SJSA1 (cell line): ENCODE data around the gene CASS4. TPM values are rescaled to one million over a fixed set of nuclear protein-coding genes. Genes with fewer than 3 reads are reported as not detected.
A peak's percentile ranks its signal among the peaks of the same experiment; 100 is the strongest.

ENCODE experiments used
- DNase-seq, 2 experiments: peaks; one replicate each; pipeline ENCODE4 v3.0.0-alpha.2; 2015 to 2020; ENCODE audit warnings: low spot score in 2 of 2, low read depth in 1 of 2
- H3K27ac ChIP-seq: fragments of 250-450 bp; sonication (Bioruptor Pico); 2 replicates; pipeline ENCODE4 v1.5.1; 2020; ENCODE audit warnings: mild to moderate bottlenecking, moderate library complexity
- H3K27me3 ChIP-seq: fragments of 250-450 bp; sonication (Bioruptor Pico); replicated peaks from 2 replicates; pipeline ENCODE4 v1.5.1; 2020; ENCODE audit warnings: mild to moderate bottlenecking, moderate library complexity
- H3K36me3 ChIP-seq: fragments of 250-450 bp; sonication (Bioruptor Pico); 2 replicates; pipeline ENCODE4 v1.5.1; 2020; ENCODE audit warnings: mild to moderate bottlenecking
- H3K4me1 ChIP-seq: fragments of 250-450 bp; sonication (Bioruptor Pico); replicated peaks from 2 replicates; pipeline ENCODE4 v1.6.1; 2021; ENCODE audit warnings: mild to moderate bottlenecking
- H3K4me3 ChIP-seq: fragments of 250-450 bp; sonication (Bioruptor Pico); 2 replicates; pipeline ENCODE4 v1.5.1; 2020; ENCODE audit warnings: mild to moderate bottlenecking
- H3K9me3 ChIP-seq: fragments of 250-450 bp; sonication (Bioruptor Pico); replicated peaks from 2 replicates; pipeline ENCODE4 v1.5.1; 2020; ENCODE audit warnings: mild to moderate bottlenecking
- total RNA-seq: library from RNA; depleted of rRNA; stranded (reverse); fragments of >200 nt; shearing (Covaris generic); gene quantifications from 2 replicates; pipeline ENCODE4 v1.2.3, GENCODE V29; 2014

Gene CASS4
- total RNA-seq, 1 experiment from 2014 or later: not detected

- no peak overlapping the region for H3K4me3 ChIP-seq
- H3K9me3 ChIP-seq: no peaks in the 10 kb centered on the region
- no peaks in the 10 kb centered on the region for H3K36me3 ChIP-seq
- DNase-seq: peak in 1 of 2 experiments; percentile 43
- peaks cover 16% of the 10 kb centered on the region for H3K4me1 ChIP-seq
- H3K27me3 ChIP-seq: no peaks in the 10 kb centered on the region
- H3K27ac ChIP-seq: peak overlapping the region; percentile 22; the same call in 1 of the 2 replicates
Measured at GRCh38 chr20:56422076-56422823, 10.2 kb downstream of the CASS4 start.

GRCh38 chr20:56422824-56423189 is 10.7 kb downstream of the CASS4 start:
- Histone ChIP-seq H3K4me3 (no peak overlapping the region), H3K27ac (peak overlapping the region; percentile 22; the same call in 1 of the 2 replicates)

GRCh38 chr20:56423211-56423610 is 11.2 kb downstream of the CASS4 start:
- Histone ChIP-seq H3K27me3 (no peaks in the 10 kb centered on the region), H3K36me3 (no peaks in the 10 kb centered on the region), H3K4me1 (peaks cover 16% of the 10 kb centered on the region), H3K4me3 (no peak overlapping the region), H3K27ac (no peak overlapping the region), H3K9me3 (no peaks in the 10 kb centered on the region)
- DNase-seq: no peak

More at GRCh38 chr20:56422824-56423189, 10.7 kb downstream of the CASS4 start:
- no peaks in the 10 kb centered on the region for H3K27me3 ChIP-seq
- no peaks in the 10 kb centered on the region for H3K9me3 ChIP-seq
- H3K4me1 ChIP-seq: peaks cover 16% of the 10 kb centered on the region
- no peak for DNase-seq
- no peaks in the 10 kb centered on the region for H3K36me3 ChIP-seq

DNA sequence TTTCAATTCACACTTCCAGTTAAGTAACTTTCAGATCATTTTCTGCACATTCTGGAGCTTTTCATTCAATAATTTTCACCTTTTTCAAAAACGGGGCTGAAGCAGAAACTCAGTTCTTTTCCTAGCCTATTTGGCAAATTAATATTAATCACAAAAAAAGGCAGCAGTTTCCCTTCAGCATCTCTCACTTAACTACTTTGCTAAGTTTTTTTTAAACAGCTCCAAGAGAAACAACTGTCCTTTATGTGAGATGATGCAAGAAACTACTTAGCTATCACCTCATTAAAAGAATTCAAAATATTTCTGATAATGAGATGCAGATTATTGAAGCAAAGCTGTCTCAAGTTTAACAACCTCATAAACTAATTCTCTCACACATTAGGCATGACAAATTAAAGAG is 11.8 kb downstream of the CASS4 start:
- no peak for DNase-seq
- H3K9me3 ChIP-seq: no peaks in the 10 kb centered on the region
- no peak overlapping the region for H3K27ac ChIP-seq
- no peak overlapping the region for H3K4me3 ChIP-seq
- no peaks in the 10 kb centered on the region for H3K27me3 ChIP-seq
- H3K36me3 ChIP-seq: no peaks in the 10 kb centered on the region
- peaks cover 13% of the 10 kb centered on the region for H3K4me1 ChIP-seq

- Histone ChIP-seq H3K4me1 (peaks cover 12% of the 10 kb centered on the region), H3K27ac (no peak overlapping the region), H3K36me3 (no peaks in the 10 kb centered on the region), H3K9me3 (no peaks in the 10 kb centered on the region), H3K4me3 (no peak overlapping the region), H3K27me3 (no peaks in the 10 kb centered on the region)
- no peak for DNase-seq
Measured at GRCh38 chr20:56424931-56425330, 12.9 kb downstream of the CASS4 start.

GRCh38 chr20:56426026-56426425 is 14.0 kb downstream of the CASS4 start:
- H3K27me3 ChIP-seq: no peaks in the 10 kb centered on the region; the same call in 1 of the 2 replicates
- H3K9me3 ChIP-seq: no peaks in the 10 kb centered on the region
- no peak overlapping the region for H3K27ac ChIP-seq
- H3K4me1 ChIP-seq: peaks cover 12% of the 10 kb centered on the region
- DNase-seq: no peak
- H3K36me3 ChIP-seq: no peaks in the 10 kb centered on the region
- no peak overlapping the region for H3K4me3 ChIP-seq

GRCh38 chr20:56426926-56427325 is 14.9 kb downstream of the CASS4 start:
- Histone ChIP-seq H3K27ac (no peak overlapping the region), H3K9me3 (no peaks in the 10 kb centered on the region), H3K4me3 (no peak overlapping the region), H3K27me3 (no peaks in the 10 kb centered on the region; the same call in 1 of the 2 replicates), H3K36me3 (no peaks in the 10 kb centered on the region), H3K4me1 (peaks cover 12% of the 10 kb centered on the region)
- DNase-seq: no peak

DNA sequence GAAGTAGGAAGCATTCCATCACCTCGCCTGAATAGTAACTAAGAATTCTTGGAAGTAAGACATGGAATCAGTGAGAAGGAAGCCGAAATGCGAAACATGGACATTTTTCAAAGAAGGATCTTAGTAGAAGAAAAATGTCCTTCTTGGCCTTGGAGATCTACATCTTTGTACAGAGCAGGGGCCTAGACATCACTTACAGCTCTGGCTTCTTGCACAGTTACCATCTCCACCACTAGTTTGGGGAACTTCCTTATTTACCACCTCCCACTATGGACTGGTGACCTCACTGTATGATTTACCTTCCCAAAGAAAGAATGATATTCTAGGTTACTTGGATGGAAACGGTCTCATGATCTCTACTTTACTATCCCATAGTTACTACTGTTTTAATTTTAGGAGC is 15.7 kb downstream of the CASS4 start:
- DNase-seq: no peak
- Histone ChIP-seq H3K9me3 (no peaks in the 10 kb centered on the region), H3K4me3 (no peak overlapping the region), H3K4me1 (peaks cover 4% of the 10 kb centered on the region), H3K27ac (no peak overlapping the region), H3K27me3 (no peaks in the 10 kb centered on the region; the same call in 1 of the 2 replicates), H3K36me3 (no peaks in the 10 kb centered on the region)

- Histone ChIP-seq H3K27me3 (no peaks in the 10 kb centered on the region; the same call in 1 of the 2 replicates), H3K4me3 (no peak overlapping the region), H3K36me3 (no peaks in the 10 kb centered on the region), H3K4me1 (no peaks in the 10 kb centered on the region), H3K9me3 (no peaks in the 10 kb centered on the region), H3K27ac (no peak overlapping the region)
- DNase-seq: no peak
Measured at GRCh38 chr20:56428410-56428809, 16.4 kb downstream of the CASS4 start.

DNA sequence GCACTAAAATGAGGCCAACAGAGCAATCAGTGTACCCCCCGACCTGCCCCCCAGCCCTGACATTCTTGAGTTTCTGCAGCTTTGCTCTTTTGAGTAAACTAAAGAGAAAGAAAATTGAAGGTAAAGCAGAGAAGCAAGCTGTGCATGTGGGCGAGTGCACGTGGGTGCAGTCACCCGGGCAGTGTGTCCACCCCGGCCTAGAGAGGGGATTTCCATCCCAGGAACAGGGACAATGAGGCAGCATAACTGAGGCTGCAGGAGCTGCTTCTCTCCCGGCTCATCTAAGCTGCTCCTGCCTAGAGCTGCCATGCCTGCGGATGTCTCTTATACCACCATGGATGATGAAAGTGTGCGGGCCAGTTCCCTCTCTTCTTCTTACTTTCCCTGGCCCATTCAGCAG is 16.8 kb downstream of the CASS4 start:
- Histone ChIP-seq H3K27ac (no peak overlapping the region), H3K9me3 (no peaks in the 10 kb centered on the region), H3K4me3 (no peak overlapping the region), H3K4me1 (no peaks in the 10 kb centered on the region), H3K36me3 (no peaks in the 10 kb centered on the region), H3K27me3 (no peaks in the 10 kb centered on the region; the same call in 1 of the 2 replicates)
- no peak for DNase-seq

- Histone ChIP-seq H3K9me3 (no peaks in the 10 kb centered on the region), H3K27ac (no peak overlapping the region), H3K27me3 (no peaks in the 10 kb centered on the region; the same call in 1 of the 2 replicates), H3K4me1 (no peaks in the 10 kb centered on the region), H3K4me3 (no peak overlapping the region), H3K36me3 (no peaks in the 10 kb centered on the region)
- no peak for DNase-seq
Measured at GRCh38 chr20:56429502-56429901, 17.4 kb downstream of the CASS4 start.

DNA sequence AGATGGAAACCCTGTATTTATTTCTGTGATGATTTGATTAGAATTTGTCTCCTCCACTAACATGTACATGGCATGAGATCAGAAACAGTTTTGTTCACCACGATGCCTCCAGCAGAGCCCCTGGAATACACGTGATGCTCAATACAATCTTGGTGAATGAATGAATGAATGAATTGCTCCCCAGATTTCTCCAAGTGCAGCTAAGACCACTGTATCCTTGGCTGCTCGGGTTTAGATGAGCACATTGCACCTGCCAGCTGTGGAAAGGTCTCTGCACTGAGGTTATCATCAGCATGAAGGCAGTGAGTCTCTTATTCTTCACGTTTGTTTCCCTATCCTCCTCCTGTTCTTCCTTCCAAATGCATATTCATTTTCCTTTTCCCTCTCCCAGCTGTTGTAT is 17.9 kb downstream of the CASS4 start:
- Histone ChIP-seq H3K27ac (no peak overlapping the region), H3K36me3 (no peaks in the 10 kb centered on the region), H3K27me3 (no peaks in the 10 kb centered on the region; the same call in 1 of the 2 replicates), H3K4me1 (no peaks in the 10 kb centered on the region), H3K9me3 (no peaks in the 10 kb centered on the region), H3K4me3 (no peak overlapping the region)
- no peak for DNase-seq

DNA sequence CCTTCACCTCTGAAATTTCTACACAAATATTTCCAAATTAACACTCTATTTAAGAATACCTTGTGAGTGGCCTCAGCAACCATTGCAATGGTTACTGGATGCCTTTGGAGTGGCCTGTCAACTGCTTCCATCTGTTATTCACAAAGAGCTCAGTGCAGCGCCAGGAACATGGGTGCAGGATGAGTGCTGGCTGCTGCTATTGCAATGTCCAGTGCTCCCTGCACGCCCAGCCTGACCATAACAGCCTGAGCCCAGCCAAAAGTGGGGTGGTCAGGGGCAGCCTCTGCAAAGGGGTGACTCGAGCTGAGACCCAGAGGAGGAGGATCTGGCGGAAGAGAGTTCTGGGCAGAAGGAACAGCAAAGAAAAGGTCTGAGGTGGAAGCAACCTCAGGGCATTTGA is 18.4 kb downstream of the CASS4 start:
- H3K27ac ChIP-seq: no peak overlapping the region
- no peaks in the 10 kb centered on the region; the same call in 1 of the 2 replicates for H3K27me3 ChIP-seq
- H3K4me1 ChIP-seq: no peaks in the 10 kb centered on the region
- H3K36me3 ChIP-seq: no peaks in the 10 kb centered on the region
- no peaks in the 10 kb centered on the region for H3K9me3 ChIP-seq
- DNase-seq: no peak
- H3K4me3 ChIP-seq: no peak overlapping the region

DNA sequence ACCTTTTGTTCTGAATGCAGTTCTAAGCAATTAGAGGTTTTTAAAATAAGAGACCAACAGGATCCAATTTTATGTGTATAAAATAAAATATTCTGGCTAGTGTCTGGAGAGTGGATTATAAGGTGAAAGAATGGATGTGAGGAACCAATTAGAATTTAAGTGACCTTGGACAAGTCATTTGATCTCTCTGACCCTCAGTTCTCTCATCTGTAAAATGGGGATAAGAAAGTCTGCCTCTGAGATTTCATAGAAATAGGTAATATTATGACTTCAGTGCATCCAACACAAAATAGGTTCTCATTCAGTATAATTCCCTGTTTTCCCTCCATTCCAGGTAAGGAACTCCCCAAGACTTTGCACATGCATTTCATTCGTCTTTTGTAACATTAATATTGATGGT is 18.9 kb downstream of the CASS4 start:
- Histone ChIP-seq H3K9me3 (no peaks in the 10 kb centered on the region), H3K36me3 (no peaks in the 10 kb centered on the region), H3K4me3 (no peak overlapping the region), H3K27ac (no peak overlapping the region), H3K4me1 (no peaks in the 10 kb centered on the region), H3K27me3 (no peaks in the 10 kb centered on the region; the same call in 1 of the 2 replicates)
- DNase-seq: no peak
